Smooth muscle cell (in vitro differentiated cells): ENCODE results near the gene DNAH6. TPM values are rescaled to one million over a fixed set of nuclear protein-coding genes. Genes with fewer than 3 reads are reported as not detected.

Experiments used
- DNase-seq: peaks from one replicate; lab custom pipeline; 2025; ENCODE audit not compliant: unreplicated experiment; lab: John Stamatoyannopoulos, UW
- H2AFZ ChIP-seq: fragments of 200-600 bp; sonication (generic); 2 replicates; pipeline ENCODE4 v1.6.0; 2016; ENCODE audit warnings: antibody characterized with exemption, low read depth, mild to moderate bottlenecking
- H3F3A ChIP-seq: fragments of 200-600 bp; sonication (generic); 2 replicates; pipeline ENCODE4 v1.6.0; 2017; ENCODE audit warnings: antibody characterized with exemption, low read depth
- H3K27ac ChIP-seq: fragments of 200-600 bp; sonication (generic); 2 replicates; pipeline ENCODE4 v1.5.1; 2016; ENCODE audit warnings: low read depth, mild to moderate bottlenecking
- H3K27me3 ChIP-seq: fragments of 200-600 bp; sonication (generic); 2 replicates; pipeline ENCODE4 v1.6.1; 2016; ENCODE audit warnings: low read depth, mild to moderate bottlenecking
- H3K36me3 ChIP-seq: fragments of 200-600 bp; sonication (generic); 2 replicates; pipeline ENCODE4 v1.5.1; 2016; ENCODE audit warnings: low read depth
- H3K4me1 ChIP-seq: fragments of 200-600 bp; sonication (generic); 2 replicates; pipeline ENCODE4 v1.5.1; 2016; ENCODE audit warnings: low read depth
- H3K4me2 ChIP-seq: fragments of 200-600 bp; sonication (generic); 2 replicates; pipeline ENCODE4 v1.6.0; 2016; ENCODE audit warnings: mild to moderate bottlenecking
- H3K4me3 ChIP-seq: fragments of 200-600 bp; sonication (generic); 2 replicates; pipeline ENCODE4 v1.5.1; 2016; ENCODE audit warnings: mild to moderate bottlenecking
- H3K79me2 ChIP-seq: fragments of 200-600 bp; sonication (generic); 2 replicates; pipeline ENCODE4 v1.6.0; 2016; ENCODE audit warnings: low read depth, mild to moderate bottlenecking
- H3K9ac ChIP-seq: fragments of 200-600 bp; sonication (generic); 2 replicates; pipeline ENCODE4 v1.6.0; 2016; ENCODE audit warnings: low read depth
- H3K9me3 ChIP-seq: fragments of 200-600 bp; sonication (generic); replicated peaks from 2 replicates; pipeline ENCODE4 v1.5.1; 2016; ENCODE audit warnings: low read depth
- H4K20me1 ChIP-seq: fragments of 200-600 bp; sonication (generic); 2 replicates; pipeline ENCODE4 v1.6.0; 2016; ENCODE audit warnings: low read depth
- CTCF ChIP-seq: fragments of 200-600 bp; sonication (generic); IDR thresholded peaks from 2 replicates; pipeline ENCODE4 v1.5.1; 2017; ENCODE audit warnings: borderline replicate concordance, mild to moderate bottlenecking, antibody characterized with exemption; ENCODE audit not compliant: insufficient read depth, poor library complexity, severe bottlenecking
- WGBS: methylation state at CpG from one replicate; pipeline ENCODE4 v1.1.7; 2016; ENCODE audit warnings: low lambda C conversion rate; 5-methylcytosine and 5-hydroxymethylcytosine counted together
- polyA plus RNA-seq: library from polyadenylated mRNA; unstranded; fragments of >200 nt; fragmentation: Nextera tagmentation; extraction: Ambion mirVana; gene quantifications from 2 replicates; pipeline ENCODE4 v1.2.1, GENCODE V29; 2016
- total RNA-seq: library from RNA; depleted of rRNA; stranded (reverse); fragments of >200 nt; gene quantifications from 2 replicates; pipeline ENCODE4 v1.2.3, GENCODE V29; 2014

DNAH6 gene
- total and polyA plus RNA-seq, 2 experiments from 2014 or later, result 0.27 to 0.96 TPM

GRCh38 chr2:84817239-84817655, 300.9 kb downstream of the DNAH6 start:
- Histone ChIP-seq H4K20me1 (no peaks in the 10 kb centered on the region), H3K4me1 (no peaks in the 10 kb centered on the region), H3K36me3 (no peaks in the 10 kb centered on the region), H2AFZ (no peak overlapping the region), H3K9me3 (no peaks in the 10 kb centered on the region), H3K27me3 (no peaks in the 10 kb centered on the region), H3K27ac (no peak overlapping the region), H3K4me3 (no peak overlapping the region), H3K4me2 (no peak overlapping the region), H3K79me2 (no peaks in the 10 kb centered on the region), H3K9ac (no peak overlapping the region), H3F3A (no peaks in the 10 kb centered on the region)
- whole genome bisulfite sequencing, result 94% methylated on average over 2 of the region's 2 CpGs
- TF ChIP-seq CTCF, result no peak
- DNase-seq, result no peak

- Histone ChIP-seq H4K20me1 (no peaks in the 10 kb centered on the region), H3K36me3 (no peaks in the 10 kb centered on the region), H3F3A (no peaks in the 10 kb centered on the region), H3K79me2 (no peaks in the 10 kb centered on the region), H3K4me3 (no peak overlapping the region), H2AFZ (no peak overlapping the region), H3K27ac (no peak overlapping the region), H3K9me3 (no peaks in the 10 kb centered on the region), H3K27me3 (no peaks in the 10 kb centered on the region), H3K9ac (no peak overlapping the region), H3K4me1 (no peaks in the 10 kb centered on the region), H3K4me2 (no peak overlapping the region)
- TF ChIP-seq CTCF, result no peak
- no peak for DNase-seq
- 94% methylated on average over 7 of the region's 7 CpGs for WGBS
Observed at GRCh38 chr2:84821806-84822205, 305.5 kb downstream of the DNAH6 start.

- H3F3A ChIP-seq, result no peaks in the 10 kb centered on the region
- no peak overlapping the region for H3K4me2 ChIP-seq
- H3K27ac ChIP-seq, result no peak overlapping the region
- no peaks in the 10 kb centered on the region for H3K36me3 ChIP-seq
- TF ChIP-seq CTCF, result no peak
- H3K27me3 ChIP-seq, result no peaks in the 10 kb centered on the region
- WGBS, result 81% methylated on average over 5 of the region's 5 CpGs
- H3K79me2 ChIP-seq, result no peaks in the 10 kb centered on the region
- no peak overlapping the region for H3K9ac ChIP-seq
- no peak overlapping the region for H3K4me3 ChIP-seq
- no peaks in the 10 kb centered on the region for H3K9me3 ChIP-seq
- no peaks in the 10 kb centered on the region for H3K4me1 ChIP-seq
- H2AFZ ChIP-seq, result no peak overlapping the region
- DNase-seq, result no peak
- no peaks in the 10 kb centered on the region for H4K20me1 ChIP-seq
Observed at GRCh38 chr2:84823229-84823628, 306.9 kb downstream of the DNAH6 start.

- Histone ChIP-seq H3K27me3 (no peaks in the 10 kb centered on the region), H4K20me1 (no peaks in the 10 kb centered on the region), H3K9me3 (no peaks in the 10 kb centered on the region), H3K79me2 (no peaks in the 10 kb centered on the region), H3K27ac (no peak overlapping the region), H3K9ac (no peak overlapping the region), H3K4me1 (no peaks in the 10 kb centered on the region), H3F3A (no peaks in the 10 kb centered on the region), H3K4me2 (no peak overlapping the region), H3K4me3 (no peak overlapping the region), H2AFZ (no peak overlapping the region), H3K36me3 (no peaks in the 10 kb centered on the region)
- 96% methylated on average over 21 of the region's 21 CpGs for WGBS
- TF ChIP-seq CTCF, result no peak
- DNase-seq, result no peak
Observed at GRCh38 chr2:84823788-84824187, 307.5 kb downstream of the DNAH6 start.
